Neural cell (in vitro differentiated cells): ENCODE measurements around the gene ADCY7. TPM values are rescaled to one million over a fixed set of nuclear protein-coding genes. Genes with fewer than 3 reads are reported as not detected.

ENCODE experiments used
- H2AFZ ChIP-seq: fragments of 200-600, 300-800 bp; sonication (generic), shearing (Covaris generic); 2 replicates; pipeline ENCODE4 v1.6.0; 2014; ENCODE audit warnings: low read depth, mild to moderate bottlenecking, antibody characterized with exemption, low read length, moderate library complexity
- H3F3A ChIP-seq: fragments of 200-600 bp; shearing (Covaris generic); 2 replicates; pipeline ENCODE4 v1.6.1; 2016; ENCODE audit warnings: mild to moderate bottlenecking, moderate library complexity, mixed read lengths, antibody characterized with exemption, low read length; ENCODE audit not compliant: insufficient read depth, poor library complexity, severe bottlenecking
- H3K27ac ChIP-seq: fragments of 200-600, 300-800 bp; sonication (generic), shearing (Covaris generic); 2 replicates; pipeline ENCODE4 v1.5.1; 2014; ENCODE audit warnings: mild to moderate bottlenecking, low read length, moderate library complexity
- H3K27me3 ChIP-seq: fragments of 300-800, 200-600 bp; sonication (generic), shearing (Covaris generic); 2 replicates; pipeline ENCODE4 v1.6.0; 2014; ENCODE audit warnings: mild to moderate bottlenecking, low read depth, low read length, moderate library complexity; ENCODE audit not compliant: insufficient read depth
- H3K36me3 ChIP-seq: fragments of 300-800, 200-600 bp; sonication (generic), shearing (Covaris generic); 2 replicates; pipeline ENCODE4 v1.5.1; 2014; ENCODE audit warnings: mild to moderate bottlenecking, antibody characterized with exemption, low read length, moderate library complexity; ENCODE audit not compliant: insufficient read depth
- H3K4me2 ChIP-seq: fragments of 300-800, 200-600 bp; sonication (generic), shearing (Covaris generic); 2 replicates; pipeline ENCODE4 v1.6.0; 2014; ENCODE audit warnings: mild to moderate bottlenecking, low read length
- H3K4me3 ChIP-seq: fragments of 300-800, 200-600 bp; sonication (generic), shearing (Covaris generic); 2 replicates; pipeline ENCODE4 v1.5.1; 2014; ENCODE audit warnings: mild to moderate bottlenecking, low read length, moderate library complexity
- H3K79me2 ChIP-seq: fragments of 200-600 bp; shearing (Covaris generic); replicated peaks from 2 replicates; pipeline ENCODE4 v1.6.0; 2014; ENCODE audit warnings: mild to moderate bottlenecking, low read length, moderate library complexity; ENCODE audit not compliant: insufficient read depth
- H3K9ac ChIP-seq: fragments of 300-800, 200-600 bp; sonication (generic), shearing (Covaris generic); 2 replicates; pipeline ENCODE4 v1.6.1; 2016; ENCODE audit warnings: mild to moderate bottlenecking, low read length, mixed read lengths
- H3K9me2 ChIP-seq: fragments of 200-600 bp; shearing (Covaris generic); 2 replicates; pipeline ENCODE4 v1.6.1; 2016; ENCODE audit warnings: mild to moderate bottlenecking, low read length, mixed read lengths; ENCODE audit not compliant: insufficient read depth
- H3K9me3 ChIP-seq: fragments of 200-600, 300-800 bp; sonication (generic), shearing (Covaris generic); 2 replicates; pipeline ENCODE4 v1.6.1; 2016; ENCODE audit warnings: mild to moderate bottlenecking, mixed run types, low read length, moderate library complexity, mixed read lengths
- H4K20me1 ChIP-seq: fragments of 200-600 bp; shearing (Covaris generic); 2 replicates; pipeline ENCODE4 v1.6.1; 2016; ENCODE audit warnings: mild to moderate bottlenecking, mixed run types; ENCODE audit not compliant: insufficient read depth
- EP300 ChIP-seq: fragments of 450-650 bp; conservative IDR thresholded peaks from 2 replicates; pipeline ENCODE4 v1.6.1; 2014; ENCODE audit warnings: antibody characterized with exemption, mild to moderate bottlenecking, moderate library complexity; ENCODE audit not compliant: poor library complexity, severe bottlenecking
- EZH2 ChIP-seq: fragments of 200-600, 300-800 bp; shearing (Covaris generic), sonication (generic); IDR thresholded peaks from 2 replicates; pipeline ENCODE4 v1.6.1; 2014; ENCODE audit warnings: antibody characterized with exemption, low read length, borderline replicate concordance, mild to moderate bottlenecking; ENCODE audit not compliant: insufficient read depth, poor library complexity, severe bottlenecking
- MXI1 ChIP-seq: fragments of 450-650 bp; conservative IDR thresholded peaks from 2 replicates; pipeline ENCODE4 v1.6.1; 2014; ENCODE audit warnings: antibody characterized with exemption, mild to moderate bottlenecking; ENCODE audit not compliant: poor library complexity, severe bottlenecking
- POLR2AphosphoS5 ChIP-seq: IDR thresholded peaks from 2 replicates; pipeline ENCODE4 v1.6.1; 2012
- RAD21 ChIP-seq: fragments of 450-650 bp; conservative IDR thresholded peaks from 2 replicates; pipeline ENCODE4 v1.6.1; 2014; ENCODE audit warnings: antibody characterized with exemption, mild to moderate bottlenecking, moderate library complexity
- REST ChIP-seq: IDR thresholded peaks from 2 replicates; pipeline ENCODE4 v1.6.1; 2012; ENCODE audit warnings: borderline replicate concordance
- SMC3 ChIP-seq: fragments of 450-650 bp; conservative IDR thresholded peaks from 2 replicates; pipeline ENCODE4 v1.6.1; 2014; ENCODE audit warnings: antibody characterized with exemption, mild to moderate bottlenecking, moderate library complexity; ENCODE audit not compliant: poor library complexity
- TAF1 ChIP-seq: IDR thresholded peaks from 2 replicates; pipeline ENCODE4 v1.6.1; 2012; ENCODE audit warnings: low read depth
- polyA plus RNA-seq: library from polyadenylated mRNA; depleted of rRNA; stranded (reverse); fragments of >200 nt; gene quantifications from 2 replicates; pipeline ENCODE4 v1.2.3, GENCODE V29; 2014
- TF ChIP-seq, protein P1 (sequence below): fragments of 450-650 bp; IDR thresholded peaks from 2 replicates; pipeline ENCODE4 v1.5.1; 2014; ENCODE audit warnings: antibody characterized with exemption, mild to moderate bottlenecking, moderate library complexity; ENCODE audit not compliant: poor library complexity, severe bottlenecking

The ADCY7 gene
- polyA plus RNA-seq, 1 donor from 2014 or later: 2.0 TPM

- TF ChIP-seq SMC3: no peak
- Histone ChIP-seq H3K9me2 (no peaks in the 10 kb centered on the region), H2AFZ (no peak overlapping the region), H3K79me2 (no peaks in the 10 kb centered on the region), H3K9ac (no peak overlapping the region), H3K27me3 (no peaks in the 10 kb centered on the region), H3F3A (no peaks in the 10 kb centered on the region), H3K4me3 (no peak overlapping the region), H3K36me3 (peaks cover 12% of the 10 kb centered on the region), H3K9me3 (no peaks in the 10 kb centered on the region), H3K4me2 (no peak overlapping the region), H3K27ac (no peak overlapping the region), H4K20me1 (no peaks in the 10 kb centered on the region)
Observed at GRCh38 chr16:50351116-50351515, 84.8 kb downstream of the ADCY7 start.

DNA sequence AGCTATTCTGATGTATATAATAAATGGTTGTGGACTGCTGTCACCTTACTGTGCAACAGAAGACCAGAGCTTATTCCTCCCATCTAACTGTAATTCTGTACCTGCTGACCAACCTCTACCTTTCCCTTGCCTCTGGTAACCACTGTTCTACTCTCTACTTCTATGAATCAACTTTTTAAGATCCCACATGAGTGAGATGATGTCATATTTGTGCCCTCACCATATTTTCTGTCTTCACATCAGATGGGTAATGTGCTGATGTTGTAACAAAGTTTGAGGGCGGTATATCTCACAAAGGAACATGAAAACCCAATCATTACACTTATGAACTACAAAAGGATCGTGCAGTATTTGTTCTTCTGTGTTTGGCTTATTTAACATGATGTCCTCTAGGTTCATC is 85.6 kb downstream of the ADCY7 start:
- Histone ChIP-seq H2AFZ (no peak overlapping the region), H3K9me2 (no peaks in the 10 kb centered on the region), H3K9ac (no peak overlapping the region), H3K27me3 (no peaks in the 10 kb centered on the region), H3K9me3 (no peaks in the 10 kb centered on the region), H3K27ac (no peak overlapping the region), H3K79me2 (no peaks in the 10 kb centered on the region), H4K20me1 (no peaks in the 10 kb centered on the region), H3K4me2 (no peak overlapping the region), H3K36me3 (peaks cover 12% of the 10 kb centered on the region), H3F3A (no peaks in the 10 kb centered on the region), H3K4me3 (no peak overlapping the region)
- TF ChIP-seq EP300 (no peak), EZH2 (no peak), MXI1 (no peak), TAF1 (no peak), POLR2AphosphoS5 (no peak), RAD21 (no peak), REST (no peak), SMC3 (no peak)
- TF ChIP-seq, protein P1, sequence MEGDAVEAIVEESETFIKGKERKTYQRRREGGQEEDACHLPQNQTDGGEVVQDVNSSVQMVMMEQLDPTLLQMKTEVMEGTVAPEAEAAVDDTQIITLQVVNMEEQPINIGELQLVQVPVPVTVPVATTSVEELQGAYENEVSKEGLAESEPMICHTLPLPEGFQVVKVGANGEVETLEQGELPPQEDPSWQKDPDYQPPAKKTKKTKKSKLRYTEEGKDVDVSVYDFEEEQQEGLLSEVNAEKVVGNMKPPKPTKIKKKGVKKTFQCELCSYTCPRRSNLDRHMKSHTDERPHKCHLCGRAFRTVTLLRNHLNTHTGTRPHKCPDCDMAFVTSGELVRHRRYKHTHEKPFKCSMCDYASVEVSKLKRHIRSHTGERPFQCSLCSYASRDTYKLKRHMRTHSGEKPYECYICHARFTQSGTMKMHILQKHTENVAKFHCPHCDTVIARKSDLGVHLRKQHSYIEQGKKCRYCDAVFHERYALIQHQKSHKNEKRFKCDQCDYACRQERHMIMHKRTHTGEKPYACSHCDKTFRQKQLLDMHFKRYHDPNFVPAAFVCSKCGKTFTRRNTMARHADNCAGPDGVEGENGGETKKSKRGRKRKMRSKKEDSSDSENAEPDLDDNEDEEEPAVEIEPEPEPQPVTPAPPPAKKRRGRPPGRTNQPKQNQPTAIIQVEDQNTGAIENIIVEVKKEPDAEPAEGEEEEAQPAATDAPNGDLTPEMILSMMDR: no peak

- Histone ChIP-seq H3K36me3 (peaks cover 12% of the 10 kb centered on the region), H3K9me3 (no peaks in the 10 kb centered on the region), H3K79me2 (peaks cover 4% of the 10 kb centered on the region), H2AFZ (no peak overlapping the region), H4K20me1 (no peaks in the 10 kb centered on the region), H3K9ac (no peak overlapping the region), H3K9me2 (no peaks in the 10 kb centered on the region), H3K4me3 (no peak overlapping the region), H3F3A (no peaks in the 10 kb centered on the region), H3K27me3 (no peaks in the 10 kb centered on the region), H3K4me2 (no peak overlapping the region), H3K27ac (no peak overlapping the region)
- no peak for TF ChIP-seq SMC3
- no peak for TF ChIP-seq MXI1
- TF ChIP-seq, protein P1: no peak
- TF ChIP-seq EP300: no peak
- no peak for TF ChIP-seq EZH2
- TF ChIP-seq REST: no peak
- TF ChIP-seq POLR2AphosphoS5: no peak
- no peak for TF ChIP-seq RAD21
- no peak for TF ChIP-seq TAF1
Observed at GRCh38 chr16:50354082-50354481, 87.7 kb downstream of the ADCY7 start.
